NB4 (cell line): ENCODE results near the gene SIX4.

Experiments used
- DNase-seq: peaks from one replicate; pipeline ENCODE4 v3.0.0; 2010; ENCODE audit warnings: low read depth
- H3K4me3 ChIP-seq: one replicate; pipeline ENCODE4 v1.5.1; 2011; ENCODE audit warnings: mild to moderate bottlenecking, low read depth, low read length, moderate library complexity
- MYC ChIP-seq: IDR thresholded peaks from 2 replicates; pipeline ENCODE4 v1.6.1; 2011; ENCODE audit warnings: low read depth, low read length
- POLR2A ChIP-seq: IDR thresholded peaks from 2 replicates; pipeline ENCODE4 v1.6.1; 2011; ENCODE audit warnings: mild to moderate bottlenecking; ENCODE audit not compliant: insufficient read length; ENCODE audit errors: extremely low read depth
- TF ChIP-seq, protein P1 (sequence below): IDR thresholded peaks from 2 replicates; pipeline ENCODE4 v1.6.1; 2011; ENCODE audit warnings: low read depth, low read length
- TF ChIP-seq, protein P2 (sequence below): IDR thresholded peaks from one replicate; pipeline ENCODE4 v1.5.1; 2012; ENCODE audit warnings: low read depth, low read length

SIX4 gene

DNA sequence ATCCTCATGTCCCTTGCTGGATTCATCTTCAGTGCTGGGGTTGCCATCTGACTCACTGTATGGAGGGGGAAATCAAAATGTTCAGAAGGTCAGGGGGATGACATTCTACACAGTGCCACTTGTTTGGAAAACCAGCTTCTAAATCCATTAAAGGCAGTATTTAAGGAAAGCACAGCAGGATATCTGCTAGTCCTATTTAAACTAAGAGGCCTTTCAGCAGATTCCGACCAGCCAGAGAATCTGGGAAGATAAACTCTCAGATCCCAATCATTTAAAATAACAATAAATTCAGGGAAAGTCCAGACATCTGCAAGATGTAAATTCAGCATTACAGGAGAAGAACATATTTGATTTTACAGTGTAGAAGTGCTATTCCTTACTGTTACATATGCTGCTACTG is 3.8 kb downstream of the SIX4 start:
- no peak for DNase-seq
- no peak for TF ChIP-seq POLR2A
- TF ChIP-seq, protein P1, sequence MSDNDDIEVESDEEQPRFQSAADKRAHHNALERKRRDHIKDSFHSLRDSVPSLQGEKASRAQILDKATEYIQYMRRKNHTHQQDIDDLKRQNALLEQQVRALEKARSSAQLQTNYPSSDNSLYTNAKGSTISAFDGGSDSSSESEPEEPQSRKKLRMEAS: no peak
- TF ChIP-seq MYC: no peak
- TF ChIP-seq, protein P2, sequence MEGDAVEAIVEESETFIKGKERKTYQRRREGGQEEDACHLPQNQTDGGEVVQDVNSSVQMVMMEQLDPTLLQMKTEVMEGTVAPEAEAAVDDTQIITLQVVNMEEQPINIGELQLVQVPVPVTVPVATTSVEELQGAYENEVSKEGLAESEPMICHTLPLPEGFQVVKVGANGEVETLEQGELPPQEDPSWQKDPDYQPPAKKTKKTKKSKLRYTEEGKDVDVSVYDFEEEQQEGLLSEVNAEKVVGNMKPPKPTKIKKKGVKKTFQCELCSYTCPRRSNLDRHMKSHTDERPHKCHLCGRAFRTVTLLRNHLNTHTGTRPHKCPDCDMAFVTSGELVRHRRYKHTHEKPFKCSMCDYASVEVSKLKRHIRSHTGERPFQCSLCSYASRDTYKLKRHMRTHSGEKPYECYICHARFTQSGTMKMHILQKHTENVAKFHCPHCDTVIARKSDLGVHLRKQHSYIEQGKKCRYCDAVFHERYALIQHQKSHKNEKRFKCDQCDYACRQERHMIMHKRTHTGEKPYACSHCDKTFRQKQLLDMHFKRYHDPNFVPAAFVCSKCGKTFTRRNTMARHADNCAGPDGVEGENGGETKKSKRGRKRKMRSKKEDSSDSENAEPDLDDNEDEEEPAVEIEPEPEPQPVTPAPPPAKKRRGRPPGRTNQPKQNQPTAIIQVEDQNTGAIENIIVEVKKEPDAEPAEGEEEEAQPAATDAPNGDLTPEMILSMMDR: no peak
- no peak overlapping the region for H3K4me3 ChIP-seq

- no peak for TF ChIP-seq POLR2A
- TF ChIP-seq, protein P1: no peak
- TF ChIP-seq MYC: no peak
- TF ChIP-seq, protein P2: no peak
- no peak for DNase-seq
- no peak overlapping the region for H3K4me3 ChIP-seq
These were observed 10.6 kb downstream of the SIX4 start for GRCh38 chr14:60713513-60713912.

DNA sequence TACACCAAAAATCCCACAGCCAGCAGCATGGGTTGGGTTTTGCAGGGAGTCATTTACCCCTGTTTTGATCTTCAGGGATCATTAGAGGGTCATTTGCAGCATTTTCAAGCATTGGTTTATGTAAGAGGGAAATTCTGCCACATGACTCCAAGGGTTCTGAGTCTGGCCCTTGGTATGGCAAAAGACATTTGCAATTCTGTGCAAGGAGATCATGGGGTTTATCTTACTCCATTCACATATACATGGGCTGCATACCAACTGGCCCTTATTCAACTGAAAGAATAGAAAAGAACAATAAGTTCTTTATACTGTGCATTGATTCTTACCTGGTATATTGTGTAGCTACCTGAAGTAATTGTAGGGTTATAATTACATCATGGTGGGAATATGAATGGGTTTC is 13.7 kb downstream of the SIX4 start:
- TF ChIP-seq MYC (no peak), POLR2A (no peak)
- TF ChIP-seq, protein P1: no peak
- TF ChIP-seq, protein P2: no peak
- DNase-seq: no peak
- no peak overlapping the region for H3K4me3 ChIP-seq

DNA sequence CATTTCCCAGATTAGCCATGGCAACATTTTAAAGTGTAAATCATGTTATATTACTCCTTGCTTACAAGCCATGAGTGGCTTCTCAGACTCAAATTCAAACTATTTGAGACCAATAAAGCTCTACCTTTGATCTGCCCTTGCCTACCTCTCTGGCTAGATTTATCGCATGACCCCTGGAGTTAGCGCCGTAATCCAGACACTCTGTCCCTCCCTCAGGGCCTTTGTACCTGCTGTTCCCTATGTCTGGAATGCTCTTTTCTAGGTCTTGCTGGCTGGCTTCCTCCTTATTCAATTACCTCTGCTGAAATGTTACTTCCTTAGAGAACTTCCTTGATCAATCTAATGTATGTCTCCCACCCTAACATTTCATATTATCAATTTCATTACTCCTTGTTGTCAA is 16.3 kb downstream of the SIX4 start:
- DNase-seq: no peak
- TF ChIP-seq MYC: no peak
- TF ChIP-seq, protein P1: no peak
- TF ChIP-seq, protein P2: no peak
- no peak for TF ChIP-seq POLR2A

GRCh38 chr14:60705100-60705499 is 19.1 kb downstream of the SIX4 start:
- DNase-seq: no peak
- TF ChIP-seq, protein P2: no peak
- TF ChIP-seq, protein P1: no peak
- TF ChIP-seq MYC (no peak), POLR2A (no peak)
- H3K4me3 ChIP-seq: no peak overlapping the region

More for the DNA sequence above, 16.3 kb downstream of the SIX4 start:
- no peak overlapping the region for H3K4me3 ChIP-seq

- TF ChIP-seq POLR2A: no peak
- DNase-seq: no peak
- H3K4me3 ChIP-seq: no peak overlapping the region
These were observed 23.6 kb downstream of the SIX4 start for GRCh38 chr14:60700598-60700997.
